Measurements from ENCODE around the gene POSTN.

Gene POSTN

GRCh38 chr13:37615276-37615675 lies 16.7 kb upstream of the POSTN start:
- DNase-seq (ENCODE audit: extremely low read depth, low read depth): no peak
- H3K4me3 ChIP-seq (replicated peaks; ENCODE audit: low read depth, low read length): no peak overlapping the region
- TF ChIP-seq, protein P1, sequence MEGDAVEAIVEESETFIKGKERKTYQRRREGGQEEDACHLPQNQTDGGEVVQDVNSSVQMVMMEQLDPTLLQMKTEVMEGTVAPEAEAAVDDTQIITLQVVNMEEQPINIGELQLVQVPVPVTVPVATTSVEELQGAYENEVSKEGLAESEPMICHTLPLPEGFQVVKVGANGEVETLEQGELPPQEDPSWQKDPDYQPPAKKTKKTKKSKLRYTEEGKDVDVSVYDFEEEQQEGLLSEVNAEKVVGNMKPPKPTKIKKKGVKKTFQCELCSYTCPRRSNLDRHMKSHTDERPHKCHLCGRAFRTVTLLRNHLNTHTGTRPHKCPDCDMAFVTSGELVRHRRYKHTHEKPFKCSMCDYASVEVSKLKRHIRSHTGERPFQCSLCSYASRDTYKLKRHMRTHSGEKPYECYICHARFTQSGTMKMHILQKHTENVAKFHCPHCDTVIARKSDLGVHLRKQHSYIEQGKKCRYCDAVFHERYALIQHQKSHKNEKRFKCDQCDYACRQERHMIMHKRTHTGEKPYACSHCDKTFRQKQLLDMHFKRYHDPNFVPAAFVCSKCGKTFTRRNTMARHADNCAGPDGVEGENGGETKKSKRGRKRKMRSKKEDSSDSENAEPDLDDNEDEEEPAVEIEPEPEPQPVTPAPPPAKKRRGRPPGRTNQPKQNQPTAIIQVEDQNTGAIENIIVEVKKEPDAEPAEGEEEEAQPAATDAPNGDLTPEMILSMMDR (IDR thresholded peaks at IDR 0.05; ENCODE audit: low read depth, low read length, missing control alignments): no peak

GRCh38 chr13:37613638-37614037 lies 15.1 kb upstream of the POSTN start:
- TF ChIP-seq, protein P1 (IDR thresholded peaks at IDR 0.05; ENCODE audit: low read depth, low read length, missing control alignments): no peak
- DNase-seq (ENCODE audit: extremely low read depth, low read depth): no peak
- no peak overlapping the region for H3K4me3 ChIP-seq (replicated peaks; ENCODE audit: low read depth, low read length)

DNA sequence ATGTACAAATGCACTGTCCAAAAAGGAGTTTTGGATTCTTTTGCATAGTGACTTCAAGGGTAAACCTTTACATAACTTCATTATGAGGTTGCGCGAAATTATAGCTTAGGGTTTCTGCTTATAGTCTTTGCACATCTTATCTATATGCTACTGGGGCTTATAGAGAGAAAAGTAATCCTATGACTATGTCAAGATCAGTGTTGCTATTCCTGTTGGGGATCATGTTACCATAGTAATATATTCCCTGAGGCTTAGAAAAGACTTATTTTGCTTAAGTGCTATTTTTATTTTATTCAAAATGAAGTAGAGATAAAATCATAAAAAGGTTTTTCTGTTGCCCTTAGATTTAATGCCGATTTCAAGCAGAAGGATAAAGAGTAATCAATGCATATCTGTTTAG lies 14.7 kb upstream of the POSTN start:
- TF ChIP-seq, protein P1 (IDR thresholded peaks at IDR 0.05; ENCODE audit: low read depth, low read length, missing control alignments): no peak
- H3K4me3 ChIP-seq (replicated peaks; ENCODE audit: low read depth, low read length): no peak overlapping the region
- no peak for DNase-seq (ENCODE audit: extremely low read depth, low read depth)

DNA sequence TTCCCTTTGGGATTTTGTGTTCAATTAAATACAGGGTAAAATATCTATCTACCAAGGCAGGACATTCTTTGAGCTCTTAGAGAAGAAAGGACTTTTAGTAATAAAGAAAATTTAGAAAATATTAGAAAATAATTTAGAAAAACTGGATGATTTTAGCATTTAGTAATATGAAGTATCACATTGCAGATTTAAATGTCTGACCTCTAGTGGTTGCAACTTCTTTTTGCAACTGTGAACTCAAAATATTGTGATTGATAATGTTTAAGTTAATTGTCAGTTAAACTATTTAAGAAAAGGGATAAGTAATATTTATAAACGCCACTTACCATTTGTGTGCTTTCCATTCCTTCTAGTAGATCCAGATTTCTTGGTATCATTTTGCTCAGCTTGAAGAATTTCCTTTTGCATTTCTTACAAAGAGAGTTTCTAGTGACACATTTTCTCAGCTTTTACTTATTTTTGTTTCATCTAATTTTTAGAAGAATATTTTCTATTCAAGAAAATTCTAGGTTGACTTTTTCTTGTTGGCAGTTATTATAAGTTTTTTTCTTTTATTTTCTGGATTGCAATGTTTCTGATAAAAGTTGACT lies 10.3 kb upstream of the POSTN start:
- DNase-seq (ENCODE audit: extremely low read depth, low read depth): no peak
- no peak overlapping the region for H3K4me3 ChIP-seq (replicated peaks; ENCODE audit: low read depth, low read length)
- TF ChIP-seq, protein P1 (IDR thresholded peaks at IDR 0.05; ENCODE audit: low read depth, low read length, missing control alignments): peak; percentile 28

DNA sequence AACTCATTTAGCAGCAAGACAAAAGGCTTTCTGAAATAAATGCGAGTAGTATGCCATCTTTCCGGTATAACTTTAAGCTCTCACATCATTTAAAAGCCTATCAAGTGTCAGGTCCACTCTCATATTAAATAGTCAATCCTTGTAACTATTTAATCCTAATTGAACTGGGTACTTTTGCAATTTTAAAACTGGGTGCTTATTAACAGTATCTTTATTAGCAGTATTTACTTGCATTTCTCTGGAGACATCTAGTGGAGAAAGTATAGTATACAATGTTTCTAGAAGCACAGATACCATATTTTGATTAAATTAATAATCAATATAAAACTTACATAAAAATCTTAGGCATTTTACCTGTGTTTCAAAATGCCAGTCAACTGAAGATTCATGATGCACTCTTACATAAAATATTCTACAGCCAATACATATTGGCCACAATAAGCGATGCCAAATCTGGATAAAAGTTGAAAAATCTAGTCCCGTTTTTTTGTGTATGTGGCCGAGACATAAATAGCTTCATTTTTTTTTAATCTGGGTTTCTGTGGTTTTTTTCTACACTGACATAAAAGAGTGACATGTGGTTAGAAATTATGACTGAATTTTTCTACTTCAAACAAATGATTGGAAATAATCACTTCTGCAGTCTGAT lies 4.3 kb upstream of the POSTN start:
- no peak overlapping the region for H3K4me3 ChIP-seq (replicated peaks; ENCODE audit: low read depth, low read length)
- DNase-seq (ENCODE audit: extremely low read depth, low read depth): no peak
- TF ChIP-seq, protein P1 (IDR thresholded peaks at IDR 0.05; ENCODE audit: low read depth, low read length, missing control alignments): peak; percentile 18

GRCh38 chr13:37601648-37602440 lies 3.3 kb upstream of the POSTN start:
- DNase-seq (ENCODE audit: extremely low read depth, low read depth): no peak
- TF ChIP-seq, protein P1 (IDR thresholded peaks at IDR 0.05; ENCODE audit: low read depth, low read length, missing control alignments): no peak
- no peak overlapping the region for H3K4me3 ChIP-seq (replicated peaks; ENCODE audit: low read depth, low read length)
